HEK293 (cell line): ENCODE measurements around the gene HNRNPUL1.

Experiments used
- CTCF ChIA-PET: fragments of 350-600 bp; formaldehyde crosslinking; extraction: SDS; loops from one replicate; lab custom pipeline; 2021; ENCODE audit warnings: antibody characterized with exemption; lab: Yijun Ruan, JAX
- POLR2A ChIA-PET: fragments of 300-600 bp; formaldehyde crosslinking; extraction: SDS; loops from one replicate; lab custom pipeline; 2020; ENCODE audit warnings: antibody characterized with exemption, inconsistent platforms; lab: Yijun Ruan, JAX
- H3K27ac ChIP-seq: fragments of 200-500 bp; sonication (Bioruptor generic); 2 replicates; pipeline ENCODE4 v1.5.1; 2014; ENCODE audit warnings: low read depth, low read length, control low read depth, inconsistent platforms; ENCODE audit errors: extremely low read depth
- H3K36me3 ChIP-seq, 2 experiments: fragments of 200-500 bp in 1 of 2; sonication (Bioruptor generic) in 1 of 2; 1 replicate in 1 of 2; 2 replicates in 1 of 2; pipeline ENCODE4 v1.5.1; 2014 to 2017; ENCODE audit warnings: inconsistent platforms in 2 of 2, low read length in 2 of 2; ENCODE audit not compliant: control insufficient read depth in 2 of 2, insufficient read depth in 1 of 2
- H3K4me1 ChIP-seq: fragments of 200-500 bp; sonication (Bioruptor generic); 2 replicates; pipeline ENCODE4 v1.5.1; 2014; ENCODE audit warnings: mild to moderate bottlenecking, low read length, inconsistent platforms; ENCODE audit not compliant: control insufficient read depth, insufficient read depth
- H3K4me3 ChIP-seq: 2 replicates; pipeline ENCODE4 v1.5.1; 2011; ENCODE audit warnings: low read depth, mild to moderate bottlenecking, control low read depth, low read length, moderate library complexity
- H3K9me3 ChIP-seq: fragments of 200-500 bp; sonication (Bioruptor generic); 2 replicates; pipeline ENCODE4 v1.5.1; 2014; ENCODE audit warnings: low read depth, low read length, inconsistent platforms; ENCODE audit not compliant: control insufficient read depth, insufficient read depth
- KLF7 ChIP-seq: fragments of 450-650 bp; formaldehyde crosslinking; IDR thresholded peaks from 2 replicates; pipeline ENCODE4 v1.5.1; 2016; ENCODE audit warnings: missing biosample characterization, missing genetic modification characterization, borderline replicate concordance
- MZF1 ChIP-seq: fragments of 450-650 bp; formaldehyde crosslinking; IDR thresholded peaks from 2 replicates; pipeline ENCODE4 v1.5.1; 2017; ENCODE audit warnings: missing biosample characterization, missing genetic modification characterization, borderline replicate concordance
- PRDM10 ChIP-seq: fragments of 450-650 bp; formaldehyde crosslinking; IDR thresholded peaks from 2 replicates; pipeline ENCODE4 v1.5.1; 2016; ENCODE audit warnings: missing biosample characterization, missing genetic modification characterization
- RBAK ChIP-seq: fragments of 450-650 bp; formaldehyde crosslinking; IDR thresholded peaks from 2 replicates; pipeline ENCODE4 v1.5.1; 2016; ENCODE audit warnings: missing biosample characterization, missing genetic modification characterization
- SETDB1 ChIP-seq: IDR thresholded peaks from one replicate; pipeline ENCODE4 v1.6.1; 2017; ENCODE audit warnings: mild to moderate bottlenecking, low read length, moderate library complexity, mixed read lengths; ENCODE audit not compliant: insufficient read length
- ZBTB1 ChIP-seq: fragments of 450-650 bp; formaldehyde crosslinking; IDR thresholded peaks from 2 replicates; pipeline ENCODE4 v1.5.1; 2016; ENCODE audit warnings: missing biosample characterization, missing genetic modification characterization
- ZNF211 ChIP-seq: fragments of 450-650 bp; formaldehyde crosslinking; IDR thresholded peaks from 2 replicates; pipeline ENCODE4 v1.5.1; 2016; ENCODE audit warnings: low read depth, missing biosample characterization, missing genetic modification characterization
- ZNF292 ChIP-seq: fragments of 450-650 bp; formaldehyde crosslinking; IDR thresholded peaks from 2 replicates; pipeline ENCODE4 v1.5.1; 2016; ENCODE audit warnings: low read depth, missing biosample characterization, missing genetic modification characterization, borderline replicate concordance
- ZNF341 ChIP-seq: fragments of 450-650 bp; formaldehyde crosslinking; IDR thresholded peaks from 2 replicates; pipeline ENCODE4; 2016; ENCODE audit warnings: low read depth, missing biosample characterization, missing genetic modification characterization
- ZNF37A ChIP-seq: fragments of 450-650 bp; IDR thresholded peaks from 2 replicates; pipeline ENCODE4 v1.5.1; 2018; ENCODE audit warnings: missing biosample characterization, missing genetic modification characterization
- ZNF433 ChIP-seq: fragments of 450-650 bp; formaldehyde crosslinking; IDR thresholded peaks from 2 replicates; pipeline ENCODE4 v1.5.1; 2016; ENCODE audit warnings: missing biosample characterization, missing genetic modification characterization, low read depth
- ZNF585B ChIP-seq: fragments of 450-650 bp; formaldehyde crosslinking; IDR thresholded peaks from 2 replicates; pipeline ENCODE4 v1.5.1; 2016; ENCODE audit warnings: missing biosample characterization, missing genetic modification characterization
- ZNF692 ChIP-seq: fragments of 450-650 bp; formaldehyde crosslinking; IDR thresholded peaks from 2 replicates; pipeline ENCODE4 v1.5.1; 2016; ENCODE audit warnings: missing biosample characterization, missing genetic modification characterization
- ZNF776 ChIP-seq: fragments of 450-650 bp; formaldehyde crosslinking; IDR thresholded peaks from 2 replicates; pipeline ENCODE4 v1.5.0; 2017; ENCODE audit warnings: missing biosample characterization, missing genetic modification characterization, borderline replicate concordance
- ZNF792 ChIP-seq: fragments of 450-650 bp; formaldehyde crosslinking; IDR thresholded peaks from 2 replicates; pipeline ENCODE4 v1.5.1; 2016; ENCODE audit warnings: missing biosample characterization, missing genetic modification characterization
- TF ChIP-seq, protein P1 (sequence below): fragments of 450-650 bp; formaldehyde crosslinking; IDR thresholded peaks from 2 replicates; pipeline ENCODE4 v1.5.1; 2016; ENCODE audit warnings: missing biosample characterization, missing genetic modification characterization
- TF ChIP-seq, protein P2 (sequence below): fragments of 450-650 bp; formaldehyde crosslinking; IDR thresholded peaks from 2 replicates; pipeline ENCODE4 v1.5.1; 2016; ENCODE audit warnings: missing biosample characterization, missing genetic modification characterization, low read depth
- TF ChIP-seq, protein P3 (sequence below): fragments of 450-650 bp; formaldehyde crosslinking; IDR thresholded peaks from 2 replicates; pipeline ENCODE4 v1.5.1; 2016; ENCODE audit warnings: missing biosample characterization, missing genetic modification characterization
- TF ChIP-seq, protein P4 (sequence below): fragments of 450-650 bp; formaldehyde crosslinking; conservative IDR thresholded peaks from 2 replicates; pipeline ENCODE4 v1.5.1; 2016; ENCODE audit warnings: low read depth, missing biosample characterization, missing genetic modification characterization

Gene HNRNPUL1

GRCh38 chr19:41310033-41310831 is 46.1 kb downstream of the HNRNPUL1 start, which contains the start of gene CCDC97:
TSS of gene CCDC97 (plus strand) at chr19:41310172. CDS start at chr19:41310311, 139 bp downstream.
- peaks cover 56 to 66% of the 10 kb centered on the region in 2 experiments for H3K36me3 ChIP-seq
- CTCF ChIA-PET: interaction anchor here (0.6 to 1.9 kb wide), 10 partner anchors 11 to 652 kb away, joined by 3 to 6 read pairs (median 4); no protein-coding TSS in a partner anchor
- H3K9me3 ChIP-seq: no peaks in the 10 kb centered on the region
- peak within 1 kb of the TSS; percentile 98 for H3K27ac ChIP-seq
- POLR2A ChIA-PET: interaction anchor here (0.8 to 2.1 kb wide), 6 partner anchors 15 to 126 kb away, joined by 3 to 9 read pairs (median 4); partner anchors contain the start of genes B9D2 and HNRNPUL1
- peaks cover 20% of the 10 kb centered on the region for H3K4me1 ChIP-seq
- H3K4me3 ChIP-seq: peak within 1 kb of the TSS; percentile 77
- TF ChIP-seq ZNF776 (tag by site-specific recombination) (no peak), ZNF792 (peak; percentile 89; the same call in 1 of the 2 replicates), ZNF37A (tag by site-specific recombination) (no peak), ZBTB1 (peak; percentile 99), ZNF433 (tag by site-specific recombination) (no peak), ZNF292 (no peak), ZNF341 (peak; percentile 67), PRDM10 (tag by site-specific recombination) (peak; percentile 97), KLF7 (tag by site-specific recombination) (peak; percentile 100), ZNF211 (no peak), SETDB1 (no peak), MZF1 (tag by site-specific recombination) (peak; percentile 84), ZNF585B (tag by site-specific recombination) (no peak), ZNF692 (peak; percentile 97), RBAK (tag by site-specific recombination) (0 out of 2 replicates have a peak, but pooled peaks have one; percentile 31)
- TF ChIP-seq, protein P1, sequence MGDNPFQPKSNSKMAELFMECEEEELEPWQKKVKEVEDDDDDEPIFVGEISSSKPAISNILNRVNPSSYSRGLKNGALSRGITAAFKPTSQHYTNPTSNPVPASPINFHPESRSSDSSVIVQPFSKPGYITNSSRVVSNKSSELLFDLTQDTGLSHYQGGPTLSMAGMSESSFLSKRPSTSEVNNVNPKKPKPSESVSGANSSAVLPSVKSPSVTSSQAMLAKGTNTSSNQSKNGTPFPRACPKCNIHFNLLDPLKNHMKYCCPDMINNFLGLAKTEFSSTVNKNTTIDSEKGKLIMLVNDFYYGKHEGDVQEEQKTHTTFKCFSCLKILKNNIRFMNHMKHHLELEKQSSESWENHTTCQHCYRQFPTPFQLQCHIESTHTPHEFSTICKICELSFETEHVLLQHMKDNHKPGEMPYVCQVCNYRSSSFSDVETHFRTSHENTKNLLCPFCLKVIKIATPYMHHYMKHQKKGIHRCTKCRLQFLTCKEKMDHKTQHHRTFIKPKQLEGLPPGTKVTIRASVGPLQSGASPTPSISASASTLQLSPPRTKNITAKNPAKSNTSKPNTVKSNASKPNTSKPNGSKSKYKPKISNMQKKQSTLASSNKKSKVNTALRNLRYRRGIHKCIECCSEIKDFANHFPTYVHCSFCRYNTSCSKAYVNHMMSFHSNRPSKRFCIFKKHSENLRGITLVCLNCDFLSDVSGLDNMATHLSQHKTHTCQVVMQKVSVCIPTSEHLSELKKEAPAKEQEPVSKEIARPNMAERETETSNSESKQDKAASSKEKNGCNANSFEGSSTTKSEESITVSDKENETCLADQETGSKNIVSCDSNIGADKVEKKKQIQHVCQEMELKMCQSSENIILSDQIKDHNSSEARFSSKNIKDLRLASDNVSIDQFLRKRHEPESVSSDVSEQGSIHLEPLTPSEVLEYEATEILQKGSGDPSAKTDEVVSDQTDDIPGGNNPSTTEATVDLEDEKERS (tag by site-specific recombination): peak; percentile 97
- TF ChIP-seq, protein P2, sequence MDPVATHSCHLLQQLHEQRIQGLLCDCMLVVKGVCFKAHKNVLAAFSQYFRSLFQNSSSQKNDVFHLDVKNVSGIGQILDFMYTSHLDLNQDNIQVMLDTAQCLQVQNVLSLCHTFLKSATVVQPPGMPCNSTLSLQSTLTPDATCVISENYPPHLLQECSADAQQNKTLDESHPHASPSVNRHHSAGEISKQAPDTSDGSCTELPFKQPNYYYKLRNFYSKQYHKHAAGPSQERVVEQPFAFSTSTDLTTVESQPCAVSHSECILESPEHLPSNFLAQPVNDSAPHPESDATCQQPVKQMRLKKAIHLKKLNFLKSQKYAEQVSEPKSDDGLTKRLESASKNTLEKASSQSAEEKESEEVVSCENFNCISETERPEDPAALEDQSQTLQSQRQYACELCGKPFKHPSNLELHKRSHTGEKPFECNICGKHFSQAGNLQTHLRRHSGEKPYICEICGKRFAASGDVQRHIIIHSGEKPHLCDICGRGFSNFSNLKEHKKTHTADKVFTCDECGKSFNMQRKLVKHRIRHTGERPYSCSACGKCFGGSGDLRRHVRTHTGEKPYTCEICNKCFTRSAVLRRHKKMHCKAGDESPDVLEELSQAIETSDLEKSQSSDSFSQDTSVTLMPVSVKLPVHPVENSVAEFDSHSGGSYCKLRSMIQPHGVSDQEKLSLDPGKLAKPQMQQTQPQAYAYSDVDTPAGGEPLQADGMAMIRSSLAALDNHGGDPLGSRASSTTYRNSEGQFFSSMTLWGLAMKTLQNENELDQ (tag by site-specific recombination): peak; percentile 60; the same call in 1 of the 2 replicates
- TF ChIP-seq, protein P3, sequence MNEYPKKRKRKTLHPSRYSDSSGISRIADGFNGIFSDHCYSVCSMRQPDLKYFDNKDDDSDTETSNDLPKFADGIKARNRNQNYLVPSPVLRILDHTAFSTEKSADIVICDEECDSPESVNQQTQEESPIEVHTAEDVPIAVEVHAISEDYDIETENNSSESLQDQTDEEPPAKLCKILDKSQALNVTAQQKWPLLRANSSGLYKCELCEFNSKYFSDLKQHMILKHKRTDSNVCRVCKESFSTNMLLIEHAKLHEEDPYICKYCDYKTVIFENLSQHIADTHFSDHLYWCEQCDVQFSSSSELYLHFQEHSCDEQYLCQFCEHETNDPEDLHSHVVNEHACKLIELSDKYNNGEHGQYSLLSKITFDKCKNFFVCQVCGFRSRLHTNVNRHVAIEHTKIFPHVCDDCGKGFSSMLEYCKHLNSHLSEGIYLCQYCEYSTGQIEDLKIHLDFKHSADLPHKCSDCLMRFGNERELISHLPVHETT: peak; percentile 99
- TF ChIP-seq, protein P4, sequence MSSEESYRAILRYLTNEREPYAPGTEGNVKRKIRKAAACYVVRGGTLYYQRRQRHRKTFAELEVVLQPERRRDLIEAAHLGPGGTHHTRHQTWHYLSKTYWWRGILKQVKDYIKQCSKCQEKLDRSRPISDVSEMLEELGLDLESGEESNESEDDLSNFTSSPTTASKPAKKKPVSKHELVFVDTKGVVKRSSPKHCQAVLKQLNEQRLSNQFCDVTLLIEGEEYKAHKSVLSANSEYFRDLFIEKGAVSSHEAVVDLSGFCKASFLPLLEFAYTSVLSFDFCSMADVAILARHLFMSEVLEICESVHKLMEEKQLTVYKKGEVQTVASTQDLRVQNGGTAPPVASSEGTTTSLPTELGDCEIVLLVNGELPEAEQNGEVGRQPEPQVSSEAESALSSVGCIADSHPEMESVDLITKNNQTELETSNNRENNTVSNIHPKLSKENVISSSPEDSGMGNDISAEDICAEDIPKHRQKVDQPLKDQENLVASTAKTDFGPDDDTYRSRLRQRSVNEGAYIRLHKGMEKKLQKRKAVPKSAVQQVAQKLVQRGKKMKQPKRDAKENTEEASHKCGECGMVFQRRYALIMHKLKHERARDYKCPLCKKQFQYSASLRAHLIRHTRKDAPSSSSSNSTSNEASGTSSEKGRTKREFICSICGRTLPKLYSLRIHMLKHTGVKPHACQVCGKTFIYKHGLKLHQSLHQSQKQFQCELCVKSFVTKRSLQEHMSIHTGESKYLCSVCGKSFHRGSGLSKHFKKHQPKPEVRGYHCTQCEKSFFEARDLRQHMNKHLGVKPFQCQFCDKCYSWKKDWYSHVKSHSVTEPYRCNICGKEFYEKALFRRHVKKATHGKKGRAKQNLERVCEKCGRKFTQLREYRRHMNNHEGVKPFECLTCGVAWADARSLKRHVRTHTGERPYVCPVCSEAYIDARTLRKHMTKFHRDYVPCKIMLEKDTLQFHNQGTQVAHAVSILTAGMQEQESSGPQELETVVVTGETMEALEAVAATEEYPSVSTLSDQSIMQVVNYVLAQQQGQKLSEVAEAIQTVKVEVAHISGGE (tag by site-specific recombination): peak; percentile 100
